HEK293 (cell line): ENCODE data around the gene CACNG4.

Experiments
- IKZF3 ChIP-seq: fragments of 450-650 bp; IDR thresholded peaks from 2 replicates; pipeline ENCODE4 v1.5.0; 2018; ENCODE audit warnings: missing biosample characterization, mild to moderate bottlenecking, missing genetic modification characterization, moderate library complexity
- KLF1 ChIP-seq: fragments of 450-650 bp; formaldehyde crosslinking; IDR thresholded peaks from 2 replicates; pipeline ENCODE4 v1.5.1; 2016; ENCODE audit warnings: missing biosample characterization, missing genetic modification characterization
- PRDM1 ChIP-seq: fragments of 450-650 bp; formaldehyde crosslinking; IDR thresholded peaks from 2 replicates; pipeline ENCODE4; 2016; ENCODE audit warnings: missing biosample characterization, missing genetic modification characterization
- SCRT1 ChIP-seq: fragments of 450-650 bp; formaldehyde crosslinking; IDR thresholded peaks from 2 replicates; pipeline ENCODE4 v1.5.1; 2016; ENCODE audit warnings: missing biosample characterization, missing genetic modification characterization, borderline replicate concordance
- YY1 ChIP-seq: fragments of 450-650 bp; formaldehyde crosslinking; IDR thresholded peaks from 2 replicates; pipeline ENCODE4 v1.5.1; 2018; ENCODE audit warnings: missing biosample characterization, missing genetic modification characterization
- ZBTB7A ChIP-seq: fragments of 450-650 bp; formaldehyde crosslinking; IDR thresholded peaks from 2 replicates; pipeline ENCODE4 v1.5.1; 2016; ENCODE audit warnings: low read depth, missing biosample characterization, missing genetic modification characterization
- ZNF366 ChIP-seq: fragments of 450-650 bp; formaldehyde crosslinking; conservative IDR thresholded peaks from 2 replicates; pipeline ENCODE4 v1.5.1; 2016; ENCODE audit warnings: missing biosample characterization, missing genetic modification characterization
- ZNF530 ChIP-seq: fragments of 450-650 bp; formaldehyde crosslinking; IDR thresholded peaks from 2 replicates; pipeline ENCODE4 v1.5.1; 2016; ENCODE audit warnings: low read depth, missing biosample characterization, missing genetic modification characterization
- TF ChIP-seq, protein P1 (sequence below): fragments of 450-650 bp; formaldehyde crosslinking; IDR thresholded peaks from 2 replicates; pipeline ENCODE4 v1.5.1; 2016; ENCODE audit warnings: missing biosample characterization, missing genetic modification characterization
- TF ChIP-seq, protein P2 (sequence below): sonication (generic); formaldehyde crosslinking; IDR thresholded peaks from 2 replicates; pipeline ENCODE4 v1.8.1; 2022; ENCODE audit warnings: mild to moderate bottlenecking, moderate library complexity, missing genetic modification reagents
- TF ChIP-seq, protein P3 (sequence below): fragments of 450-650 bp; IDR thresholded peaks from 2 replicates; pipeline ENCODE4 v1.5.1; 2018; ENCODE audit warnings: missing biosample characterization, mild to moderate bottlenecking, missing genetic modification characterization
- TF ChIP-seq, protein P4 (sequence below): fragments of 450-650 bp; formaldehyde crosslinking; IDR thresholded peaks from 2 replicates; pipeline ENCODE4 v1.5.1; 2016; ENCODE audit warnings: missing biosample characterization, missing genetic modification characterization, low read depth

DNA sequence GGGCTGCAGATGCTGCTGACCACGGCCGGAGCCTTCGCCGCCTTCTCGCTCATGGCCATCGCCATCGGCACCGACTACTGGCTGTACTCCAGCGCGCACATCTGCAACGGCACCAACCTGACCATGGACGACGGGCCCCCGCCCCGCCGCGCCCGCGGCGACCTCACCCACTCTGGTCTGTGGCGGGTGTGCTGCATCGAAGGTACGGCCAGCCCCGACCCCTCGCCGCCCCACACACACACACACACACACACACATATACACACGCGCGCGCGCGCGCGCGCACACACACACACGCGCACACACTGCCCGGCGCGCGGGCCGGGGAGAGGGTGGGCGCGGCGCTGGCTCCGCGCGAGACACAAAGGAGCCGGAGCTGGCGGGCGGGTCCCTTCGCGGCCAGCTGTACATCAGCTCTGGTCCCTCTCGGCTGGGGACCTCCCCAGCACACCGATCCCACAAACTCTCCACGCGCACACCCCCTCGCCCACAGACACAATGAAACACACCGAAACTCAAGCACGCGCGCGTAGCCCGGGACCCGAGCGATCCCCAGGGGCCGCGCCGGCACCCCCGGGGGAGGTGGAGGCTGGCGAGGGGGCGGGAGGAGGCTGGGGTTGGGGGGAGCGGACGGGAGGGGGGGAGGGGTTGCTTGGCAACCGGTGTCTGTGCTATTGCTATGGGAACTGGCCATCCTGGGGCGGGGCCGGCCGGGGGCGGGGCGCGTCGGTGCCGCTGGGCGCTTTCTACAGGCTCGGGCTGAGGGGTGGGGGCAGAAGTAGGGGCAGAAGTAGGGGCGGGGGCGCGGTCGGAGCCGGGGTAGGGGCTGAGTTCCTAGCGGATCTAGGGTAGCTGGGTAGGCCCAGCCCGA is 658 bp downstream of the CACNG4 start:
- TF ChIP-seq PRDM1 (tag by site-specific recombination) (no peak), ZNF366 (tag by site-specific recombination) (no peak), ZBTB7A (tag by site-specific recombination) (0 out of 2 replicates have a peak, but pooled peaks have one; percentile 25), YY1 (tag by site-specific recombination) (no peak), SCRT1 (no peak), KLF1 (tag by site-specific recombination) (peak; percentile 36; the same call in 1 of the 2 replicates), IKZF3 (no peak), ZNF530 (no peak)
- TF ChIP-seq, protein P1, sequence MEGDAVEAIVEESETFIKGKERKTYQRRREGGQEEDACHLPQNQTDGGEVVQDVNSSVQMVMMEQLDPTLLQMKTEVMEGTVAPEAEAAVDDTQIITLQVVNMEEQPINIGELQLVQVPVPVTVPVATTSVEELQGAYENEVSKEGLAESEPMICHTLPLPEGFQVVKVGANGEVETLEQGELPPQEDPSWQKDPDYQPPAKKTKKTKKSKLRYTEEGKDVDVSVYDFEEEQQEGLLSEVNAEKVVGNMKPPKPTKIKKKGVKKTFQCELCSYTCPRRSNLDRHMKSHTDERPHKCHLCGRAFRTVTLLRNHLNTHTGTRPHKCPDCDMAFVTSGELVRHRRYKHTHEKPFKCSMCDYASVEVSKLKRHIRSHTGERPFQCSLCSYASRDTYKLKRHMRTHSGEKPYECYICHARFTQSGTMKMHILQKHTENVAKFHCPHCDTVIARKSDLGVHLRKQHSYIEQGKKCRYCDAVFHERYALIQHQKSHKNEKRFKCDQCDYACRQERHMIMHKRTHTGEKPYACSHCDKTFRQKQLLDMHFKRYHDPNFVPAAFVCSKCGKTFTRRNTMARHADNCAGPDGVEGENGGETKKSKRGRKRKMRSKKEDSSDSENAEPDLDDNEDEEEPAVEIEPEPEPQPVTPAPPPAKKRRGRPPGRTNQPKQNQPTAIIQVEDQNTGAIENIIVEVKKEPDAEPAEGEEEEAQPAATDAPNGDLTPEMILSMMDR = no peak
- TF ChIP-seq, protein P2, sequence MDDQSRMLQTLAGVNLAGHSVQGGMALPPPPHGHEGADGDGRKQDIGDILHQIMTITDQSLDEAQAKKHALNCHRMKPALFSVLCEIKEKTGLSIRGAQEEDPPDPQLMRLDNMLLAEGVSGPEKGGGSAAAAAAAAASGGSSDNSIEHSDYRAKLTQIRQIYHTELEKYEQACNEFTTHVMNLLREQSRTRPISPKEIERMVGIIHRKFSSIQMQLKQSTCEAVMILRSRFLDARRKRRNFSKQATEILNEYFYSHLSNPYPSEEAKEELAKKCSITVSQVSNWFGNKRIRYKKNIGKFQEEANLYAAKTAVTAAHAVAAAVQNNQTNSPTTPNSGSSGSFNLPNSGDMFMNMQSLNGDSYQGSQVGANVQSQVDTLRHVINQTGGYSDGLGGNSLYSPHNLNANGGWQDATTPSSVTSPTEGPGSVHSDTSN = no peak
- TF ChIP-seq, protein P3, sequence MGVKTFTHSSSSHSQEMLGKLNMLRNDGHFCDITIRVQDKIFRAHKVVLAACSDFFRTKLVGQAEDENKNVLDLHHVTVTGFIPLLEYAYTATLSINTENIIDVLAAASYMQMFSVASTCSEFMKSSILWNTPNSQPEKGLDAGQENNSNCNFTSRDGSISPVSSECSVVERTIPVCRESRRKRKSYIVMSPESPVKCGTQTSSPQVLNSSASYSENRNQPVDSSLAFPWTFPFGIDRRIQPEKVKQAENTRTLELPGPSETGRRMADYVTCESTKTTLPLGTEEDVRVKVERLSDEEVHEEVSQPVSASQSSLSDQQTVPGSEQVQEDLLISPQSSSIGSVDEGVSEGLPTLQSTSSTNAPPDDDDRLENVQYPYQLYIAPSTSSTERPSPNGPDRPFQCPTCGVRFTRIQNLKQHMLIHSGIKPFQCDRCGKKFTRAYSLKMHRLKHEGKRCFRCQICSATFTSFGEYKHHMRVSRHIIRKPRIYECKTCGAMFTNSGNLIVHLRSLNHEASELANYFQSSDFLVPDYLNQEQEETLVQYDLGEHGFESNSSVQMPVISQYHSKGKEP (tag by site-specific recombination) = no peak
- TF ChIP-seq, protein P4, sequence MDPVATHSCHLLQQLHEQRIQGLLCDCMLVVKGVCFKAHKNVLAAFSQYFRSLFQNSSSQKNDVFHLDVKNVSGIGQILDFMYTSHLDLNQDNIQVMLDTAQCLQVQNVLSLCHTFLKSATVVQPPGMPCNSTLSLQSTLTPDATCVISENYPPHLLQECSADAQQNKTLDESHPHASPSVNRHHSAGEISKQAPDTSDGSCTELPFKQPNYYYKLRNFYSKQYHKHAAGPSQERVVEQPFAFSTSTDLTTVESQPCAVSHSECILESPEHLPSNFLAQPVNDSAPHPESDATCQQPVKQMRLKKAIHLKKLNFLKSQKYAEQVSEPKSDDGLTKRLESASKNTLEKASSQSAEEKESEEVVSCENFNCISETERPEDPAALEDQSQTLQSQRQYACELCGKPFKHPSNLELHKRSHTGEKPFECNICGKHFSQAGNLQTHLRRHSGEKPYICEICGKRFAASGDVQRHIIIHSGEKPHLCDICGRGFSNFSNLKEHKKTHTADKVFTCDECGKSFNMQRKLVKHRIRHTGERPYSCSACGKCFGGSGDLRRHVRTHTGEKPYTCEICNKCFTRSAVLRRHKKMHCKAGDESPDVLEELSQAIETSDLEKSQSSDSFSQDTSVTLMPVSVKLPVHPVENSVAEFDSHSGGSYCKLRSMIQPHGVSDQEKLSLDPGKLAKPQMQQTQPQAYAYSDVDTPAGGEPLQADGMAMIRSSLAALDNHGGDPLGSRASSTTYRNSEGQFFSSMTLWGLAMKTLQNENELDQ = no peak
